Posterior vena cava (tissue), 2 donors: ENCODE data around the gene STX2. TPM values are rescaled to one million over a fixed set of nuclear protein-coding genes. Genes with fewer than 3 reads are reported as not detected.

Source experiments
- DNase-seq: peaks from one replicate; pipeline ENCODE4 v3.0.0-alpha.2; 2020; ENCODE audit warnings: low spot score
- intact Hi-C, 2 donors: fragments of 100-400 bp; cut with DNase I; formaldehyde crosslinking; loops; one replicate each; pipeline versions ENCODE4 v1.14.1 to v1.14.2; 2022 to 2023
- total RNA-seq, 2 donors: library from RNA; stranded (reverse); fragmentation: NEBNext Ultra II Directional; extraction: Animal tissue kit (Norgen Biotek cat#: 25700); gene quantifications; one replicate each; pipeline ENCODE4 v1.2.1, GENCODE V29; 2021
- donor health status: DM: yes; HTN: yes; CAD: no.
- donor health status: DM: yes; HTN: yes; CAD: no.

STX2 gene
- total RNA-seq, 2 donors from 2014 or later: 29.2 to 39.8 TPM

DNA sequence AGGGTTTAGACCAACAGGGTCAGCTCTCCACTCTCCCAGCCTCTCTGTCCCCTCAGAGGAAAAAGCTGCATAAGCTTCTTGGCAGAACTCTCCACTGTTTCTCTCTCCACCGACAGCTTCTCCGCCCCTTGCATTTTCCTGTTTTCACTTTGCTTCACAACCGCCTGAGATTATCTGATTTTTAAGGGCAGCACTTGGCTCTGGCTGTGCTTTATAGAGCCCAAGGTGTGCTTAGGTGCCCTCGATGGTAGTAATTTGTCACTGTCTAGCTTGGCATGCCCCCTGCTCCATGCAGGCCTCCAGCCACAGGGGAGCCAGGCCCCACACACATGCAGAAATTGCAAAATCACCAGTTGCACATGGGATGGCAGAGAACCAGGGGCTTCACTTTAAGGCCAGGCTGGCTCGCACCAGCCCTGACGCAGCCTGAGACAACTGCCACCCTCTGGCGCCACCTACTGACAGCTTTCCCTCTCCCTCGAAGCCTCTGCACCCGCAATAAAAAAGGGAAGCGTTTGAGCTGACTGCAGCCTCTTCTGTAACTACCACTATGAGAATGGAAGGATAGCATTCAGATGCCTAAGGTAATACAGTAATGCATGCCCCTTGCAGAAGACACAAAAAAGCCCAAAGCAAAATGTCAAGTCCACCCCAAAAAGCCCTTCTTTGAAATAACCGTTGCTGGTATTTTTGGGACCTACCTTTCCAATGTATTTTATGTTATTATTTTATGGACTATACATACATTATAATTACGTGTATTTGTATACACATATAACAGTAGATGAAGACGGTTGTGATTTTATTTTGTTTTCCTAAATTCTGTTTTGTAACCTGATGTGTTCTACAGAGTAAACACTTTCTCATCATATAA, 90.9 kb downstream of the STX2 start:
- intact Hi-C loops: loop anchor here (5.0 to 10.0 kb wide), 3 partner anchors 694 to 813 kb away; no protein-coding TSS in a partner anchor

DNA sequence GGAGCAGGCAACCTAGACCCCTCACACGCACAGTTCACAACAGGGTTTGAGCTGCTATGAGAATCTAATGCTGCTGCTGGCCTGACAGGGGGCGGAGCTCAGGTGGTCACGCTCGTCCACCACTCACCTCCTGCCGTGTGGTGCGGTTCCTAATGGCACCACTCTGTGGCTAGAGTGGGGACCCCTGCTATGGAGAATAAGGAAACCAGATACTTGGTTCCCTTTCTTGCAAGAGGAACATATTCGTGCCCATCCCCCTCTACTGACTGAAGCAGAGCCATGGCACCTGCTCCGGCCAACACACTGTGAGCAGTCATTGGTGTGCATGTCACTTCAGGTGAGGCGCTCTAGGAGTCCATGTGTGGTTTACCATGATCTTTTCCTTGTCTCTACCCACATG, 92.5 kb downstream of the STX2 start:
- intact Hi-C loops: loop anchor here (5.0 to 10.0 kb wide), 3 partner anchors 696 to 812 kb away; no protein-coding TSS in a partner anchor
- DNase-seq: no peak

More for the DNA sequence above, 90.9 kb downstream of the STX2 start:
- DNase-seq: peak; percentile 95

DNA sequence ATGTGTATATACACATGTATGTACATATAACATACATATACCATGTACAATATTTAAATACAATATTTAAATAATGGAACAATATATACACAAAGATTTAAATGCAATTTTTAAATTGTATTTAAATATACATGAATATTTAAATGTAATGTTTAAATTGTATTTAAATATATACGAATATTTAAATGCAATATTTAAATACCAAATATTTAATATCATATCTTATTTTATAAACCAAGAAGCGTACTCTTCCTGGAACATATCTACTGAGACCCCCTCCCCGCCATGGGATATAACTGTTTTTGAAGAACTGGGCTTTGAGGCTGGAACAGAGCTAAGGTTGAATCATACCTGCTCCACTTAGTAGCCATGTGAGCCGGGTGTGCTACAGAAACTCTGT, 93.1 kb downstream of the STX2 start:
- intact Hi-C loops: loop anchor here (5.0 to 10.0 kb wide), 3 partner anchors 696 to 811 kb away; no protein-coding TSS in a partner anchor
- no peak for DNase-seq

DNA sequence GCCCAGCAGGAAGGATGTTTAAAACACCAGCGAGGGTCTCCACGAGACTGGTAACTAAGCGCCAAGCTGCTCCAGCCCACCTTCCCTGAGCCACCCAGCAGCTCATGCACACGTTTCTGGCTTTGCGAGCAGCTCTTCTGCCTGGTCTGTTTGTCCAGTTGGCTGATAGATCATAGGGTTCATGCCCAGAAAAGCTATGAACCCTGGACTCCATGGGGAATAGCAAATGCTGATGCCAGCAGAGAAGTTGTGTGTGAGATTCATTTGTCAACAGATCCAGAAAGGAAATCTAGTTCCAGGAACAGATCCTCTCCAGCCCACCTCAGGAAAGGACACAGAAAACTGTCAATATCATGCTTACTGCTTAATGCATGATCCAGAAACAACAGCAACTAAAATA, 94.8 kb downstream of the STX2 start:
- DNase-seq: no peak
- intact Hi-C loops: loop anchor here in 1 of 2 donors (10.0 kb wide), 1 partner anchor 809 kb away; no protein-coding TSS in a partner anchor

DNA sequence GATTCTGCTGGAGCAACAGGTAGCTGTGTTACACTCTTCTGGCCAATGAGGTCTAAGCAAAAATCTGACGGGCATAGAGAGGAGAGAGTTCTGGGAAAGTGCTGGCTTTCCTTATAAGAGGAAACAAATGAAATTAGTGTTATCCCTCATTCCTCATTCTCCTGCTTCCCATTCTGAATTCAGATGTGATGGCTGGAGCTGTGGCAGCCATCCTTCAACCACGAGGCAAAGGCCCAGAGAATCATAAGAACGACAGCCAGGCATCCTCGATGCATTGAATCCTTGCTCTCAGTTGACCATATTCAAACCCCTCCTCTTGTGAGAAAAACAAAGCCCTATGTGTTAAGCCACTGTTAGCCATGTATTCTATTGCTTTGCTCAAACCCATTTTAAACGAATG, 95.4 kb downstream of the STX2 start:
- DNase-seq: no peak
- intact Hi-C loops: loop anchor here in 1 of 2 donors (10.0 kb wide), 1 partner anchor 809 kb away; no protein-coding TSS in a partner anchor

DNA sequence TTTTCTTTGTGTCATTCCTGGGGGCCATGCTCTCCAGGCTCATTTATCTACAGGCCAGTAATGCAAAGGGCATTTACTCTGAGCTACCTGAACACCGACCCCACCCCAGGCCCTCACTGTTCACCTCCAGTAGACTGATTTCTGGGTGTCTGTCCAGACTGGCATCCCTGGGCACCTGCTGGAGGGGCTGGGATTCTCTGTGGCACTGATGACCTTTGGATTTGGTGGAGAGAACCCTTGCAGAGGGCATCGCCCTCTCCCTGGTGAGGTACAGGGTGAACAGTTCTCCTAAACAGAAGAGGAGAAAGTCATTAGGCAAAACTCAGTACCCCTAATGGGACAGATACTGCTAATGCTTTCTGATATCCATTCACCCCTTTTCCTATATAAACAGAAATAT, 95.9 kb downstream of the STX2 start:
- DNase-seq: no peak
- intact Hi-C loops: loop anchor here in 1 of 2 donors (10.0 kb wide), 1 partner anchor 808 kb away; no protein-coding TSS in a partner anchor

DNA sequence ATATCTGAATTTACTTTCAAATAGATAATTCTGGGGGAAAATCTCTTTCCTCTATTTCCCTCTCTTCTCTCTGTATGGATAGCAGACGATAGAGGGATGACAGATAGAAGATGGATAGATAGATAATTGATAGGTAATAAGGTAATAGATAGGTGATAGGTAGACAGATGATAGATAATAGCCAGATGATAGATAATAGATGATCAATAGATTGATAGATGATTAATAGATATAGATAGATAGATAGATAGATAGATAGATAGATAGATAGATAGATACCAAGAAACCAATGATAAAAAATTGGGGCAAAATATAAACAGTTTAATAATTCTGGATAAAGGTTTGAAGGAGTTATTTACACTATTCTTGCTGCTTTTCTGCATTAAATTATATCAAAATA, 96.3 kb downstream of the STX2 start:
- intact Hi-C loops: loop anchor here in 1 of 2 donors (10.0 kb wide), 1 partner anchor 808 kb away; no protein-coding TSS in a partner anchor
- no peak for DNase-seq

DNA sequence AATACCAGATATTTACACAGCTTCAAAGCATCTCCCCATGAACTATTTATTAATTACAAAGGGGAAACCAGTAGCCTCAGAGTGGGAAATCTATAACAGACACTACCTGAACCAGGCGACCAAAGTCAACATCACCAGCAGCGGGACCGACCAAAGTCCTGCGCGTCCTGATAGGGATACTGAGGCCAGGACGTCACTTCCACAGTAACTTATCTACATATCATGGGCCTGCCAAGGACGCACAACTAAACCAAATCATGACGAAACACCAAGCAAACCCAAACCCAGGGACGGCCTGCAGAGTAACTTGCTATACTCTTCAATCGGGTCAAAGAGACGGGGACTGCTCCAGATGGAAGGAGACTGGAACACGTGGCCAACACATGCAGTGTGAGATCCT, 96.9 kb downstream of the STX2 start:
- intact Hi-C loops: loop anchor here in 1 of 2 donors (10.0 kb wide), 1 partner anchor 807 kb away; no protein-coding TSS in a partner anchor
- DNase-seq: no peak

Other genes with a start within 250 kb of the STX2 start
- 1 to 10 TPM; 1.3 to 1.7 TPM for gene RIMBP2, start 123.0 kb downstream of the STX2 start, total RNA-seq
- 100 to 1,000 TPM; 288 to 326 TPM for gene RAN, start 32.8 kb upstream of the STX2 start, total RNA-seq
- gene ADGRD1, start 114.7 kb upstream of the STX2 start, total RNA-seq: 100 to 1,000 TPM; 178 to 238 TPM